Left lung (tissue), 10 donors: ENCODE results near the gene KRTAP10-4. TPM values are rescaled to one million over a fixed set of nuclear protein-coding genes. Genes with fewer than 3 reads are reported as not detected.

Experiments
- ATAC-seq: fragments of 200-7000 bp; cut with Tn5 transposase; one replicate; pipeline ENCODE4 v1.9.1; 2020; ENCODE audit warnings: moderate library complexity
- DNase-seq, 4 donors: peaks; one replicate each; pipeline ENCODE4 v3.0.0-alpha.2; 2013 to 2020
- H3K27ac ChIP-seq, 2 donors: fragments of 200-600 bp; sonication (generic) in 1 of 2; one replicate each; pipeline versions ENCODE4 v1.5.0 to v1.8.0; 2020 to 2021
- H3K27me3 ChIP-seq, 2 donors: fragments of 200-600 bp; sonication (generic) in 1 of 2; one replicate each; pipeline versions ENCODE4 v1.5.0 to v1.8.0; 2020 to 2021
- H3K36me3 ChIP-seq, 2 donors: fragments of 200-600 bp; sonication (generic) in 1 of 2; one replicate each; pipeline versions ENCODE4 v1.5.0 to v1.8.0; 2020 to 2021
- H3K4me1 ChIP-seq, 2 donors: fragments of 200-600 bp; one replicate each; pipeline ENCODE4 v1.8.0; 2021
- H3K4me3 ChIP-seq, 2 donors: fragments of 200-600 bp; sonication (generic) in 1 of 2; one replicate each; pipeline versions ENCODE4 v1.5.0 to v1.8.0; 2020 to 2021; ENCODE audit warnings: mild to moderate bottlenecking in 1 of 2
- H3K9me3 ChIP-seq, 2 donors: fragments of 200-600 bp; sonication (generic) in 1 of 2; one replicate each; pipeline versions ENCODE4 v1.5.0 to v1.8.0; 2020 to 2021
- intact Hi-C, 2 donors: fragments of 100-400 bp; cut with DNase I; formaldehyde crosslinking; loops; one replicate each; pipeline versions ENCODE4 v1.11.2 to v1.14.2; 2022
- polyA plus RNA-seq, 6 donors: library from polyadenylated mRNA; unstranded; fragments of 120-200 nt; gene quantifications; one replicate each; pipeline ENCODE4 v1.2.1, GENCODE V29; 2013; ENCODE audit not compliant: insufficient read length in 6 of 6
- total RNA-seq, 2 donors: library from RNA; stranded (reverse); fragmentation: NEBNext Ultra II Directional; extraction: Animal tissue kit (Norgen Biotek cat#: 25700); gene quantifications; one replicate each; pipeline ENCODE4 v1.2.1, GENCODE V29; 2021
- TF ChIP-seq, protein P1 (sequence below), 2 donors: fragments of 200-600 bp; sonication (generic) in 1 of 2; IDR thresholded peaks; one replicate each; pipeline versions ENCODE4 v1.5.0 to v1.8.0; 2021; ENCODE audit warnings: antibody characterized with exemption in 2 of 2
- donor health status: DM: no; HTN: yes; CAD: no.
- donor health status: DM: no; HTN: no; CAD: no.

KRTAP10-4 gene
- total and polyA plus RNA-seq, 8 donors: not detected

- DNase-seq: no peak
- H3K27me3 ChIP-seq: peaks cover 0 to 46% of the 10 kb centered on the region in 2 donors
- ATAC-seq: no peak
- no peak overlapping the region for H3K4me3 ChIP-seq
- H3K4me1 ChIP-seq: no peaks in the 10 kb centered on the region
- intact Hi-C loops: no loop called here
- peaks cover 0 to 2% of the 10 kb centered on the region in 2 donors for H3K9me3 ChIP-seq
- H3K27ac ChIP-seq: no peak overlapping the region
- TF ChIP-seq, protein P1, sequence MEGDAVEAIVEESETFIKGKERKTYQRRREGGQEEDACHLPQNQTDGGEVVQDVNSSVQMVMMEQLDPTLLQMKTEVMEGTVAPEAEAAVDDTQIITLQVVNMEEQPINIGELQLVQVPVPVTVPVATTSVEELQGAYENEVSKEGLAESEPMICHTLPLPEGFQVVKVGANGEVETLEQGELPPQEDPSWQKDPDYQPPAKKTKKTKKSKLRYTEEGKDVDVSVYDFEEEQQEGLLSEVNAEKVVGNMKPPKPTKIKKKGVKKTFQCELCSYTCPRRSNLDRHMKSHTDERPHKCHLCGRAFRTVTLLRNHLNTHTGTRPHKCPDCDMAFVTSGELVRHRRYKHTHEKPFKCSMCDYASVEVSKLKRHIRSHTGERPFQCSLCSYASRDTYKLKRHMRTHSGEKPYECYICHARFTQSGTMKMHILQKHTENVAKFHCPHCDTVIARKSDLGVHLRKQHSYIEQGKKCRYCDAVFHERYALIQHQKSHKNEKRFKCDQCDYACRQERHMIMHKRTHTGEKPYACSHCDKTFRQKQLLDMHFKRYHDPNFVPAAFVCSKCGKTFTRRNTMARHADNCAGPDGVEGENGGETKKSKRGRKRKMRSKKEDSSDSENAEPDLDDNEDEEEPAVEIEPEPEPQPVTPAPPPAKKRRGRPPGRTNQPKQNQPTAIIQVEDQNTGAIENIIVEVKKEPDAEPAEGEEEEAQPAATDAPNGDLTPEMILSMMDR (IDR thresholded peaks at IDR 0.05): no peak
- no peaks in the 10 kb centered on the region for H3K36me3 ChIP-seq
These were observed 28.3 kb downstream of the KRTAP10-4 start for GRCh38 chr21:44601596-44602462.

DNA sequence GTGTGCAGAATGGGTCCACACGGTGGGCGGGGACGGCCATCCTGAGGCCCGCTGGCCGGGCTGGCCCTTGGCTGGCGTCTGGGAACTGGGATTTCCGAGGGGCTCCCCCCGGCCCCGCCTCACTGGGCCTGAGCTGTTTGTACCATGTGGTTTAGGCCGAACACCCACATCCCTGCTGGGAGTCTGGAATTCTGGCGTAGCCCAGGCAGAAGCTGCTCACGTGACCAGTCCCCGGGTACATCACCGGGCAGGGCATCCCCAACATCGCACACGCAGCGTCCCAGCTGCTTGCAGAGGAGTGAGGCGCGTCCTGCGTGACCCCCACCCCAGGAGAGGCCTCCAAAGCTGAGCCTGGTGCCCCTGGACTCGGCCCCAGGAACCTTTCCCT is 28.9 kb downstream of the KRTAP10-4 start:
- no peak for ATAC-seq

DNA sequence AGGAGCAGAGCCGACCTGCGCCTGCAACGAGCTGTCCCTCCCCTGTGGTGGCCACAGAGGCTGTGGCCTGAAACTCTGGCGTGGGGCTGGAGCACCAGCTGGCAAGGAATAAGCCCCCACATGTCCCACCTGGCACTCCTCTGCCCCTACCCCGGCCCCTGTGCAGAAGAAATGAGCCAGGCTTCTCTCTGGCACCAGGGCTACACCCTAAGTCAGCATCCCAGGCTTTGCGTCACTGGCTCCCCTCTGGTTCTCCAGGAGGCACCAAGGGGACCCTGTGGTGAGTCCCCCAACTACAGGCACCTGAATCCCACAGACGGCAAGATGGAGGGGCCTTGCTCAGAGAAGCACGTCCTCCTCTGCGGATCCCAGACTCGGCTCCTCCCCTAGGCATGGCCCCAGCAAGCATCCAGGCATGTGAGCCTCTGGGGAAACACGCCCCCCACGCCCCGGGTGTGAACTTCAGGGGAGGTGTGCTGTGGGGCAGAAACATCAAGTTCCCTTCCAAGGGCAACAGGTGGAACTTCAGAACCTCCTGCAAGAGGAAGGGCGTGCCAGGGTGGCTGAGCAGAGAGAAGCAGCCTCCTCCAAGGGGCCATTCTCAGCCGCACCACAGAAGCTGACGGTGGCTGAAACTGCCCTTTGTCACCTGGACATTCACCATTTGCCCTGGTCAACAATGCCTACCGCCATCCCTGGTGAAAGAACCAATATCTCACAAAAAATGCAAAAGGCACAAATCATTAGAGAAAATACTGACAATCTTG is 29.8 kb downstream of the KRTAP10-4 start:
- Histone ChIP-seq H3K4me3 (no peak overlapping the region), H3K9me3 (peaks cover 0 to 2% of the 10 kb centered on the region in 2 donors)
- TF ChIP-seq, protein P1 (IDR thresholded peaks at IDR 0.05): no peak

More for the DNA sequence above, 28.9 kb downstream of the KRTAP10-4 start:
- intact Hi-C loops: no loop called here
- Histone ChIP-seq H3K27me3 (peaks cover 0 to 46% of the 10 kb centered on the region in 2 donors), H3K9me3 (peaks cover 0 to 2% of the 10 kb centered on the region in 2 donors), H3K36me3 (no peaks in the 10 kb centered on the region), H3K27ac (no peak overlapping the region), H3K4me1 (no peaks in the 10 kb centered on the region), H3K4me3 (no peak overlapping the region)
- no peak for DNase-seq
- TF ChIP-seq, protein P1 (IDR thresholded peaks at IDR 0.05): no peak

GRCh38 chr21:44603911-44604310 is 30.4 kb downstream of the KRTAP10-4 start:
- TF ChIP-seq, protein P1 (IDR thresholded peaks at IDR 0.05): no peak
- ATAC-seq: no peak
- intact Hi-C loops: no loop called here
- Histone ChIP-seq H3K27ac (no peak overlapping the region), H3K36me3 (no peaks in the 10 kb centered on the region), H3K4me3 (no peak overlapping the region), H3K9me3 (peaks cover 0 to 2% of the 10 kb centered on the region in 2 donors), H3K27me3 (peaks cover 0 to 46% of the 10 kb centered on the region in 2 donors), H3K4me1 (no peaks in the 10 kb centered on the region)
- DNase-seq: no peak

More for the DNA sequence above, 29.8 kb downstream of the KRTAP10-4 start:
- intact Hi-C loops: no loop called here
- peaks cover 0 to 46% of the 10 kb centered on the region in 2 donors for H3K27me3 ChIP-seq
- ATAC-seq (no peak), DNase-seq (no peak)
- H3K36me3 ChIP-seq: no peaks in the 10 kb centered on the region
- H3K27ac ChIP-seq: no peak overlapping the region
- H3K4me1 ChIP-seq: no peaks in the 10 kb centered on the region

DNA sequence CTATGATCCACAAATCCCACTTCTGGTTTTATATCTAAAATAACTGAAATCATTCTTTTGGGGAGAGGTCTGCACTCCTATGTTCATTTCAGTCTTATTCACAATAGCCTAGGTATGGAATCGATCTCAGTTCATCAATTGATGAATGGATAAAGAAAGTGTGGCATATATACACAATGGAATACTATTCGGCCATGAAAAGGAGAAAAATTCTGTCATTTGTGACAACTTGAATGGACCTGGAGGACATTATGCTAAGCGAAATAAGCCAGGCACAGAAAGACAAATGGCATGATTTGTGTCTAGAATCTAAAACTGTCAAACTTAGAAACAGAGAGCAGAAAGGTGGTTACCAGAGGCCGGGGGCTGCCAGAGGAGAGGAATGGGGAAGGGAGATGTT is 33.0 kb downstream of the KRTAP10-4 start:
- TF ChIP-seq, protein P1 (IDR thresholded peaks at IDR 0.05): no peak
- Histone ChIP-seq H3K4me3 (no peak overlapping the region), H3K9me3 (peaks cover 0 to 23% of the 10 kb centered on the region in 2 donors), H3K36me3 (no peaks in the 10 kb centered on the region), H3K4me1 (no peaks in the 10 kb centered on the region), H3K27ac (no peak overlapping the region), H3K27me3 (peaks cover 0 to 22% of the 10 kb centered on the region in 2 donors)
- no peak for ATAC-seq
- no peak for DNase-seq
- intact Hi-C loops: no loop called here
